Measurements from ENCODE around the gene EDIL3. TPM values are rescaled to one million over a fixed set of nuclear protein-coding genes. Genes with fewer than 3 reads are reported as not detected.

The EDIL3 gene
- total RNA-seq, 2 experiments from 2014 or later = not detected

DNA sequence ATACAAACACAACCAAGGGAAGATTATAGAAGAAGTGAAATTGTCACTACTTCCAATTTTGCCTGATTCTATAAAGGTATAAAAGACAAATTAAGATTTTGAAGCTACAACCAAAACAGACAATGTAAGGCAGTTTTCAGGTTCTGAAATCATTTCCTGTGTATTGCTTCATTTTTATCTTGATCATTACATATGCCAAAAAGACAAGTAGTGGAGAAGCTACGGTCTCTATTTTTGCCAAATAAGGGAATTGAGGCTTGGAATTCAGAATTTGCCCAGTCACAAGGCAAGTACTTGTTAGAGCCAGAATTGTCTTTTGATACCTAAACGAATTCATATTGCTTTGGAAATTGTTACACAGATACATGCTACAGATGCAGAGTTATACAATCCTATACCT, 20.6 kb downstream of the EDIL3 start:
- no TSS peak for BruUV-seq (replicated peaks)
- POLR2A ChIA-PET = no interaction called here
- Histone ChIP-seq H2AFZ (ENCODE audit: low read length) (no peak overlapping the region), H3K4me2 (ENCODE audit: low read length) (no peak overlapping the region), H3K27ac (ENCODE audit: low read depth, low read length, poor library complexity, severe bottlenecking) (no peak overlapping the region), H3K4me3 (ENCODE audit: low read depth, low read length, poor library complexity, severe bottlenecking) (no peak overlapping the region), H3K79me2 (ENCODE audit: insufficient read depth, low read depth, low read length) (no peaks in the 10 kb centered on the region), H4K20me1 (ENCODE audit: insufficient read depth, low read length) (no peaks in the 10 kb centered on the region), H3K9me2 (ENCODE audit: insufficient read depth, low read length) (no peaks in the 10 kb centered on the region), H3K4me1 (ENCODE audit: insufficient read depth, low read length, poor library complexity, severe bottlenecking) (no peaks in the 10 kb centered on the region), H3K36me3 (ENCODE audit: insufficient read depth, low read length) (no peaks in the 10 kb centered on the region), H3K9me3 (ENCODE audit: low read length) (no peaks in the 10 kb centered on the region)
- intact Hi-C loops (cut with micrococcal nuclease; ENCODE audit: unreplicated experiment) = no loop called here
- DNase-seq (ENCODE audit: low spot score) = no peak
- no peak for TF ChIP-seq CTCF (conservative IDR thresholded peaks at IDR 0.05; ENCODE audit: low read length)
- TF ChIP-seq EZH2phosphoT487 (IDR thresholded peaks at IDR 0.05; ENCODE audit: borderline replicate concordance, low read depth, low read length) = no peak
- CTCF ChIA-PET (ENCODE audit: unreplicated experiment) = no interaction called here

DNA sequence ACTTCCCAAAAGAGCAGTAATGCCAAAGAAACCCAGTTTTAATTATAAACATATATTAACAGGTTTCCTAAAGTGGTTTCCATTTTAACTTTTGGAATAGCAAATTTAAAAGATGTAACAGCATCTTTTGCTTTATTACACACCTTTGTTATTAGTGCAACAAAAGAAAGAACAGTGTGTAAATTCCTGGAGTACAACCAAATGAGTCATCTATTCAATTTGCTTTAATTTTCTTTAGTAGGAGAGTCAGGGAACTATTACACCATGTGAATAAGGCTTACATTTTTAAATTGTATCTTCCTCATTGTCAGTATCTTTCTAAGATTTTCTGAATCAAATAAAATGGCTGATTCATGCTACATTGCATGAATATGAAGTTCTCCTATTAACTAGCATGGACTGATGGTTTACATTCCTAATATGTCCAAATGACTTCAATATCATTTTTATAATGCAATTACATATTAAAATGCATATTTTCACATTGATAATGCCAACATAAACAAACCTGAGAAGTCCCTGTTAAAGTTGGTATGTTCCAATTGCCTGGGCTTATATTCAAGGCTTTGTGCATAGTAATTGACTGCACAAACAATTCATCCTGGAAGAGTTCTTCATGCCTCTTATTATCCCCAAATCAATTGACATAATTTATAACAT, 22.5 kb downstream of the EDIL3 start:
- Histone ChIP-seq H3K36me3 (ENCODE audit: insufficient read depth, low read length) (no peaks in the 10 kb centered on the region), H3K27ac (ENCODE audit: low read depth, low read length, poor library complexity, severe bottlenecking) (no peak overlapping the region), H3K4me3 (ENCODE audit: low read depth, low read length, poor library complexity, severe bottlenecking) (no peak overlapping the region), H3K4me1 (ENCODE audit: insufficient read depth, low read length, poor library complexity, severe bottlenecking) (no peaks in the 10 kb centered on the region), H3K9me3 (ENCODE audit: low read length) (no peaks in the 10 kb centered on the region), H3K79me2 (ENCODE audit: insufficient read depth, low read depth, low read length) (no peaks in the 10 kb centered on the region), H3K4me2 (ENCODE audit: low read length) (no peak overlapping the region), H3K9me2 (ENCODE audit: insufficient read depth, low read length) (no peaks in the 10 kb centered on the region), H4K20me1 (ENCODE audit: insufficient read depth, low read length) (no peaks in the 10 kb centered on the region), H2AFZ (ENCODE audit: low read length) (no peak overlapping the region)
- no peak for DNase-seq (ENCODE audit: low spot score)
- ChIA-PET POLR2A (no interaction called here), CTCF (ENCODE audit: unreplicated experiment) (no interaction called here)
- intact Hi-C loops (cut with micrococcal nuclease; ENCODE audit: unreplicated experiment) = no loop called here
- BruUV-seq (replicated peaks) = no TSS peak
- TF ChIP-seq CTCF (conservative IDR thresholded peaks at IDR 0.05; ENCODE audit: low read length) = no peak
- no peak for TF ChIP-seq EZH2phosphoT487 (IDR thresholded peaks at IDR 0.05; ENCODE audit: borderline replicate concordance, low read depth, low read length)

DNA sequence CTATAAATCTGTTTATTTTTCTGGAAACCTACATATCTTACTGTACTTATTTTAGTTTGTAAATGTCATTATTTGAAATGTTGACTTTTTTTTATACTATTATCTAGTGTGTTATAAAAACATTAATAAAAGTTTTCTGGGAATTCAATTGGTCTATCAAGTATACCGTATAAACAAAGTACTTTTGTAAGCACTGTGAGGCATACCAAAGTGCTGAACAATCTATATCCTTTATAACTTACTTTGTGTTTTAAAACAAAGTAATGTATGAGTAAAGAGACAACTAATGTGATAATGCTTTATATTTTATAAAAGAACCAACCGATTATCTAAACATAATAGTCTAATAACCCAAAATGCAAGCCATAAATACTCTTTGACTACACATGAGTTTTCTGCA, 23.1 kb downstream of the EDIL3 start:
- ChIA-PET POLR2A (no interaction called here), CTCF (ENCODE audit: unreplicated experiment) (no interaction called here)
- H3K27ac ChIP-seq (ENCODE audit: low read depth, low read length, poor library complexity, severe bottlenecking) = no peak overlapping the region
- H2AFZ ChIP-seq (ENCODE audit: low read length) = no peak overlapping the region
- BruUV-seq (replicated peaks) = no TSS peak
- no peak overlapping the region for H3K4me2 ChIP-seq (ENCODE audit: low read length)
- TF ChIP-seq EZH2phosphoT487 (IDR thresholded peaks at IDR 0.05; ENCODE audit: borderline replicate concordance, low read depth, low read length) (no peak), CTCF (conservative IDR thresholded peaks at IDR 0.05; ENCODE audit: low read length) (no peak)
- no peaks in the 10 kb centered on the region for H3K4me1 ChIP-seq (ENCODE audit: insufficient read depth, low read length, poor library complexity, severe bottlenecking)
- no peak for DNase-seq (ENCODE audit: low spot score)
- H3K9me2 ChIP-seq (ENCODE audit: insufficient read depth, low read length) = no peaks in the 10 kb centered on the region
- no peaks in the 10 kb centered on the region for H3K79me2 ChIP-seq (ENCODE audit: insufficient read depth, low read depth, low read length)
- no peaks in the 10 kb centered on the region for H4K20me1 ChIP-seq (ENCODE audit: insufficient read depth, low read length)
- intact Hi-C loops (cut with micrococcal nuclease; ENCODE audit: unreplicated experiment) = no loop called here
- no peaks in the 10 kb centered on the region for H3K36me3 ChIP-seq (ENCODE audit: insufficient read depth, low read length)
- H3K4me3 ChIP-seq (ENCODE audit: low read depth, low read length, poor library complexity, severe bottlenecking) = no peak overlapping the region
- H3K9me3 ChIP-seq (ENCODE audit: low read length) = no peaks in the 10 kb centered on the region
